HepG2 (cell line): ENCODE measurements around the gene FOLR3. TPM values are rescaled to one million over a fixed set of nuclear protein-coding genes. Genes with fewer than 3 reads are reported as not detected.

ENCODE experiments used
- BRCA1 ChIP-seq: sonication (generic); formaldehyde crosslinking; IDR thresholded peaks from 2 replicates; pipeline ENCODE4 v1.4.0; 2020; ENCODE audit warnings: missing genetic modification reagents
- CEBPB ChIP-seq: IDR thresholded peaks from 2 replicates; pipeline ENCODE4 v1.6.1; 2011; ENCODE audit warnings: low read depth, low read length, improper control_type of control experiment, borderline replicate concordance
- ETV5 ChIP-seq: IDR thresholded peaks from 2 replicates; pipeline ENCODE4 v1.6.1; 2018; ENCODE audit warnings: missing biosample characterization, missing genetic modification reagents, inconsistent platforms, borderline replicate concordance
- FOXA3 ChIP-seq: IDR thresholded peaks from 2 replicates; pipeline ENCODE4 v1.6.1; 2016; ENCODE audit warnings: missing genetic modification reagents, missing compliant biosample characterization
- HDAC2 ChIP-seq: sonication (generic); formaldehyde crosslinking; IDR thresholded peaks from 2 replicates; pipeline ENCODE4 v1.4.0; 2020; ENCODE audit warnings: missing genetic modification reagents
- KAT8 ChIP-seq: IDR thresholded peaks from 2 replicates; pipeline ENCODE4 v1.6.1; 2016; ENCODE audit warnings: missing genetic modification reagents, missing compliant biosample characterization
- KLF15 ChIP-seq: sonication (generic); formaldehyde crosslinking; IDR thresholded peaks from 2 replicates; pipeline ENCODE4 v1.8.1; 2023; ENCODE audit warnings: borderline replicate concordance, mild to moderate bottlenecking, inconsistent platforms, missing genetic modification reagents, mixed read lengths
- MEIS2 ChIP-seq: sonication (generic); formaldehyde crosslinking; IDR thresholded peaks from 2 replicates; pipeline ENCODE4 v1.9.0; 2021; ENCODE audit warnings: mild to moderate bottlenecking, missing genetic modification reagents
- MYC ChIP-seq: sonication (generic); formaldehyde crosslinking; IDR thresholded peaks from 2 replicates; pipeline ENCODE4 v1.9.0; 2021; ENCODE audit warnings: missing genetic modification reagents, borderline replicate concordance
- SMC3 ChIP-seq: IDR thresholded peaks from 2 replicates; pipeline ENCODE4 v1.6.1; 2011; ENCODE audit warnings: low read length, improper control_type of control experiment
- ZMYM3 ChIP-seq: sonication (generic); formaldehyde crosslinking; IDR thresholded peaks from 2 replicates; pipeline ENCODE4 v1.5.1; 2020; ENCODE audit warnings: mild to moderate bottlenecking, missing genetic modification reagents
- ZNF232 ChIP-seq: sonication (generic); formaldehyde crosslinking; IDR thresholded peaks from 2 replicates; pipeline ENCODE4 v1.4.0; 2020; ENCODE audit warnings: missing genetic modification reagents, borderline replicate concordance
- ZNF510 ChIP-seq: sonication (generic); formaldehyde crosslinking; IDR thresholded peaks from 2 replicates; pipeline ENCODE4 v1.4.0; 2020; ENCODE audit warnings: low read depth, mild to moderate bottlenecking, missing genetic modification reagents
- ZNF547 ChIP-seq: sonication (generic); formaldehyde crosslinking; IDR thresholded peaks from 2 replicates; pipeline ENCODE4 v1.5.1; 2020; ENCODE audit warnings: mild to moderate bottlenecking, missing genetic modification reagents
- ZNF549 ChIP-seq: sonication (generic); formaldehyde crosslinking; IDR thresholded peaks from 2 replicates; pipeline ENCODE4 v1.5.0; 2020; ENCODE audit warnings: missing genetic modification reagents
- ZNF670 ChIP-seq: sonication (generic); formaldehyde crosslinking; IDR thresholded peaks from 2 replicates; pipeline ENCODE4 v1.8.0; 2022; ENCODE audit warnings: mild to moderate bottlenecking, missing genetic modification reagents, borderline replicate concordance
- ZNF672 ChIP-seq: sonication (generic); formaldehyde crosslinking; IDR thresholded peaks from 2 replicates; pipeline ENCODE4 v1.8.1; 2022; ENCODE audit warnings: missing genetic modification reagents
- ZNF766 ChIP-seq: sonication (generic); formaldehyde crosslinking; IDR thresholded peaks from 2 replicates; pipeline ENCODE4 v1.5.0; 2020; ENCODE audit warnings: missing genetic modification reagents, borderline replicate concordance
- ZNF773 ChIP-seq: sonication (generic); formaldehyde crosslinking; IDR thresholded peaks from 2 replicates; pipeline ENCODE4 v1.4.0; 2020; ENCODE audit warnings: missing genetic modification reagents, borderline replicate concordance
- ZNF839 ChIP-seq: sonication (generic); formaldehyde crosslinking; IDR thresholded peaks from 2 replicates; pipeline ENCODE4 v1.4.0; 2020; ENCODE audit warnings: missing genetic modification reagents, mild to moderate bottlenecking, borderline replicate concordance
- ZNF891 ChIP-seq: sonication (generic); formaldehyde crosslinking; IDR thresholded peaks from 2 replicates; pipeline ENCODE4 v1.5.0; 2020; ENCODE audit warnings: mild to moderate bottlenecking, missing genetic modification reagents
- polyA plus RNA-seq, 8 experiments: library from polyadenylated mRNA; depleted of rRNA in 3 of 8; stranded (reverse) in 7 of 8; unstranded in 1 of 8; fragments of >200 nt; fragmentation: Illumina TruSeq in 4 of 8; extraction: Trizol in 4 of 8; gene quantifications; 2 replicates each; pipeline versions ENCODE4 v1.2.1 to v1.2.3, GENCODE V29; 2011 to 2016; ENCODE audit warnings: low read depth in 4 of 8, missing spikeins in 1 of 8, mixed read lengths in 1 of 8; ENCODE audit not compliant: insufficient read depth in 1 of 8
- total RNA-seq, 5 experiments: library from RNA; depleted of rRNA; stranded (reverse); fragments of >200 nt; fragmentation: Illumina TruSeq; extraction: Trizol; gene quantifications; 2 replicates each; pipeline ENCODE4 v1.2.3, GENCODE V29; 2016; ENCODE audit warnings: low read depth in 1 of 5
- TF ChIP-seq, protein P1 (sequence below): sonication (generic); formaldehyde crosslinking; IDR thresholded peaks from 2 replicates; pipeline ENCODE4 v1.4.0; 2020; ENCODE audit warnings: missing genetic modification reagents, low read depth, mild to moderate bottlenecking, borderline replicate concordance
- TF ChIP-seq, protein P2 (sequence below): sonication (generic); formaldehyde crosslinking; IDR thresholded peaks from 2 replicates; pipeline ENCODE4 v1.4.0; 2020; ENCODE audit warnings: mild to moderate bottlenecking, missing genetic modification reagents
- TF ChIP-seq, protein P3 (sequence below): sonication (generic); formaldehyde crosslinking; IDR thresholded peaks from 2 replicates; pipeline ENCODE4 v1.5.1; 2020; ENCODE audit warnings: mild to moderate bottlenecking, missing genetic modification reagents, moderate library complexity
- TF ChIP-seq, protein P4 (sequence below): sonication (generic); formaldehyde crosslinking; IDR thresholded peaks from 2 replicates; pipeline ENCODE4 v1.4.0; 2020; ENCODE audit warnings: missing genetic modification reagents; ENCODE audit errors: not compliant biosample characterization

Gene FOLR3
- total and polyA plus RNA-seq, 2 of the 13 experiments (the other 11 are each of a cell fraction or from before 2014, with no cell fraction given), result not detected

DNA sequence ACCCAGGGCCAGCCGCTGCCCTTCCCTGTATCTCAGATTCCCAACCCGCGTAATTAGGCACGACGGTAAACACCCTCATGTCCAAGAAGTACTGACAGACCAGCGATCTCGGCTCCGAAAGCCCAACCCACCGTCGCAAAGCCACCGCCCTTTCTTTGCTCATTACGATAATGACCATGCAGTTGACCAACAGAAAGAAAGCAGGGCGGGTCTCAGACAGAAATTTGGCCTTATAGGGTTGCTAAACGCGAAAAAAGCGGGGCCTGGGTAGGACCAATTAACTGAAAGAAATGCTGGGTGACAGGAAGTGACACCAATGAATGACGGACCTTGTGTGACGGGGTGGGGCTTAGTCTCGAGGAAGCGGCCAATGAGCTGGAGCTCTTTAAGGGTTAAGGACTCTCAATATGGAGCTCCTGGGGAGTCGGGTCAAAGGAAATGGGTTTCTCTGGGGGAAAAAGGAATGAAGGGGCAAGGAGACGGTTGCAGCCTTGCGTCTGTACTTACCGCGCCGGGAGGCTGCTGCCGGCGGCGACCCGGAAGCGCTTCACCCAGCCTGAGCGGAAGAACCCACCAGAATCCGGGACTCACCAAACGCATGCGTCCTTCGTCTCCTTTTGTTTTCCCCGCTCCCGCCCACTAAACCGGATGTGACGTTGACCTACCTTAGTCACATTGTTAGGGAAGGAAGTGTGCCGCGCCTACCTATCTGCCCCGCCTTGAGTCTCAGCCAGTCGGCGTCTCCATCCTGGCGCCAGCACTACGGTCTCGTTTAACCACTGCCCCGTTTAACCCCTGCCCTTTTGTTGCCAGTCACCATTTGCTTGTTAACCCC lies 23.2 kb upstream of the FOLR3 start, which contains the start of gene ANAPC15 (continued):
- TF ChIP-seq ZNF510 (CRISPR knock-in tag), result 0 out of 2 replicates have a peak, but pooled peaks have one; percentile 16
- TF ChIP-seq ZNF839, result peak; percentile 94
- peak; percentile 81; the same call in 1 of the 2 replicates for TF ChIP-seq MYC (CRISPR knock-in tag)
- TF ChIP-seq KAT8 (CRISPR knock-in tag), result peak; percentile 90
- no peak for TF ChIP-seq BRCA1
- peak; percentile 59; the same call in 1 of the 2 replicates for TF ChIP-seq ETV5
- no peak for TF ChIP-seq KLF15 (CRISPR knock-in tag)
- TF ChIP-seq SMC3, result no peak; the same call in 1 of the 2 replicates
- no peak for TF ChIP-seq ZNF891 (CRISPR knock-in tag)
- TF ChIP-seq ZMYM3 (CRISPR knock-in tag), result no peak
- 0 out of 2 replicates have a peak, but pooled peaks have one; percentile 23 for TF ChIP-seq CEBPB
- peak; percentile 57; the same call in 1 of the 2 replicates for TF ChIP-seq ZNF232 (CRISPR knock-in tag)
- TF ChIP-seq ZNF670 (CRISPR knock-in tag), result no peak
- TF ChIP-seq ZNF773 (CRISPR knock-in tag), result no peak
- TF ChIP-seq, protein P1, sequence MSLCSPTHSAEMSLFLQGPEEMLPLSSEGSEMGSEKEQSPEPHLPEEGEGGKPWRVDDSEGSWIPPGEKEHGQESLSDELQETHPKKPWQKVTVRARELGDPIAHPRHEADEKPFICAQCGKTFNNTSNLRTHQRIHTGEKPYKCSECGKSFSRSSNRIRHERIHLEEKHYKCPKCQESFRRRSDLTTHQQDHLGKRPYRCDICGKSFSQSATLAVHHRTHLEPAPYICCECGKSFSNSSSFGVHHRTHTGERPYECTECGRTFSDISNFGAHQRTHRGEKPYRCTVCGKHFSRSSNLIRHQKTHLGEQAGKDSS (CRISPR knock-in tag), result 0 out of 2 replicates have a peak, but pooled peaks have one; percentile 47
- TF ChIP-seq, protein P2, sequence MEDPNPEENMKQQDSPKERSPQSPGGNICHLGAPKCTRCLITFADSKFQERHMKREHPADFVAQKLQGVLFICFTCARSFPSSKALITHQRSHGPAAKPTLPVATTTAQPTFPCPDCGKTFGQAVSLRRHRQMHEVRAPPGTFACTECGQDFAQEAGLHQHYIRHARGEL (CRISPR knock-in tag), result no peak
- no peak for TF ChIP-seq ZNF766 (CRISPR knock-in tag)
- TF ChIP-seq ZNF549, result no peak
- no peak for TF ChIP-seq ZNF672 (CRISPR knock-in tag)
- TF ChIP-seq FOXA3 (CRISPR knock-in tag), result peak; percentile 49
- no peak for TF ChIP-seq ZNF547 (CRISPR knock-in tag)
- TF ChIP-seq HDAC2 (CRISPR knock-in tag), result no peak
- TF ChIP-seq, protein P3, sequence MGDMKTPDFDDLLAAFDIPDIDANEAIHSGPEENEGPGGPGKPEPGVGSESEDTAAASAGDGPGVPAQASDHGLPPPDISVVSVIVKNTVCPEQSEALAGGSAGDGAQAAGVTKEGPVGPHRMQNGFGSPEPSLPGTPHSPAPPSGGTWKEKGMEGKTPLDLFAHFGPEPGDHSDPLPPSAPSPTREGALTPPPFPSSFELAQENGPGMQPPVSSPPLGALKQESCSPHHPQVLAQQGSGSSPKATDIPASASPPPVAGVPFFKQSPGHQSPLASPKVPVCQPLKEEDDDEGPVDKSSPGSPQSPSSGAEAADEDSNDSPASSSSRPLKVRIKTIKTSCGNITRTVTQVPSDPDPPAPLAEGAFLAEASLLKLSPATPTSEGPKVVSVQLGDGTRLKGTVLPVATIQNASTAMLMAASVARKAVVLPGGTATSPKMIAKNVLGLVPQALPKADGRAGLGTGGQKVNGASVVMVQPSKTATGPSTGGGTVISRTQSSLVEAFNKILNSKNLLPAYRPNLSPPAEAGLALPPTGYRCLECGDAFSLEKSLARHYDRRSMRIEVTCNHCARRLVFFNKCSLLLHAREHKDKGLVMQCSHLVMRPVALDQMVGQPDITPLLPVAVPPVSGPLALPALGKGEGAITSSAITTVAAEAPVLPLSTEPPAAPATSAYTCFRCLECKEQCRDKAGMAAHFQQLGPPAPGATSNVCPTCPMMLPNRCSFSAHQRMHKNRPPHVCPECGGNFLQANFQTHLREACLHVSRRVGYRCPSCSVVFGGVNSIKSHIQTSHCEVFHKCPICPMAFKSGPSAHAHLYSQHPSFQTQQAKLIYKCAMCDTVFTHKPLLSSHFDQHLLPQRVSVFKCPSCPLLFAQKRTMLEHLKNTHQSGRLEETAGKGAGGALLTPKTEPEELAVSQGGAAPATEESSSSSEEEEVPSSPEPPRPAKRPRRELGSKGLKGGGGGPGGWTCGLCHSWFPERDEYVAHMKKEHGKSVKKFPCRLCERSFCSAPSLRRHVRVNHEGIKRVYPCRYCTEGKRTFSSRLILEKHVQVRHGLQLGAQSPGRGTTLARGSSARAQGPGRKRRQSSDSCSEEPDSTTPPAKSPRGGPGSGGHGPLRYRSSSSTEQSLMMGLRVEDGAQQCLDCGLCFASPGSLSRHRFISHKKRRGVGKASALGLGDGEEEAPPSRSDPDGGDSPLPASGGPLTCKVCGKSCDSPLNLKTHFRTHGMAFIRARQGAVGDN (CRISPR knock-in tag), result peak; percentile 86
- TF ChIP-seq, protein P4, sequence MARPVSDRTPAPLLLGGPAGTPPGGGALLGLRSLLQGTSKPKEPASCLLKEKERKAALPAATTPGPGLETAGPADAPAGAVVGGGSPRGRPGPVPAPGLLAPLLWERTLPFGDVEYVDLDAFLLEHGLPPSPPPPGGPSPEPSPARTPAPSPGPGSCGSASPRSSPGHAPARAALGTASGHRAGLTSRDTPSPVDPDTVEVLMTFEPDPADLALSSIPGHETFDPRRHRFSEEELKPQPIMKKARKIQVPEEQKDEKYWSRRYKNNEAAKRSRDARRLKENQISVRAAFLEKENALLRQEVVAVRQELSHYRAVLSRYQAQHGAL (CRISPR knock-in tag), result no peak
- no peak for TF ChIP-seq MEIS2
